Gastroesophageal sphincter (tissue), 4 donors: ENCODE results near the gene ATXN7. TPM values are rescaled to one million over a fixed set of nuclear protein-coding genes. Genes with fewer than 3 reads are reported as not detected.
A peak's percentile ranks its signal among the peaks of the same experiment; 100 is the strongest.

Experiments used
- ATAC-seq: fragments of 150-250 bp; one replicate; pipeline ENCODE4 v1.9.1; 2016; ENCODE audit warnings: mild to moderate bottlenecking, moderate library complexity
- H3K27ac ChIP-seq, 4 donors: fragments of 200-600 bp; sonication (generic) in 3 of 4; 1 replicate in 3 of 4; 2 replicates in 1 of 4; pipeline ENCODE4 v1.5.1; 2016 to 2019
- H3K27me3 ChIP-seq: fragments of 200-600 bp; sonication (generic); one replicate; pipeline ENCODE4 v1.5.1; 2019
- H3K36me3 ChIP-seq, 2 donors: fragments of 200-600 bp; sonication (generic); one replicate each; pipeline ENCODE4 v1.5.1; 2019; ENCODE audit warnings: control low read depth in 1 of 2
- H3K4me1 ChIP-seq, 3 donors: fragments of 200-600 bp; sonication (generic); 1 replicate in 2 of 3; 2 replicates in 1 of 3; pipeline ENCODE4 v1.5.1; 2016 to 2019; ENCODE audit warnings: control low read depth in 2 of 3
- H3K4me3 ChIP-seq, 2 donors: fragments of 200-600 bp; sonication (generic); one replicate each; pipeline ENCODE4 v1.5.1; 2019; ENCODE audit warnings: mild to moderate bottlenecking in 1 of 2, moderate library complexity in 1 of 2
- H3K9me3 ChIP-seq, 3 donors: fragments of 200-600 bp; sonication (generic); one replicate each; pipeline ENCODE4 v1.5.1; 2017 to 2019; ENCODE audit warnings: control low read depth in 2 of 3
- EP300 ChIP-seq: sonication (generic); formaldehyde crosslinking; IDR thresholded peaks from one replicate; pipeline ENCODE4 v1.6.1; 2017; ENCODE audit warnings: antibody characterized with exemption, mild to moderate bottlenecking
- POLR2A ChIP-seq, 2 donors: fragments of 450-650 bp; IDR thresholded peaks; one replicate each; pipeline ENCODE4 v1.6.1; 2017; ENCODE audit warnings: antibody characterized with exemption in 2 of 2, mild to moderate bottlenecking in 2 of 2, moderate library complexity in 1 of 2
- POLR2AphosphoS5 ChIP-seq: sonication (generic); formaldehyde crosslinking; IDR thresholded peaks from one replicate; pipeline ENCODE4 v1.6.1; 2017; ENCODE audit warnings: antibody characterized with exemption
- WGBS, 2 donors: methylation state at CpG; one replicate each; pipeline ENCODE4 v1.1.5; 2018; ENCODE audit warnings: low coverage in 1 of 2; 5-methylcytosine and 5-hydroxymethylcytosine counted together
- total RNA-seq, 4 donors: library from RNA; depleted of rRNA; stranded (reverse); fragments of >200 nt; gene quantifications; one replicate each; pipeline ENCODE4 v1.1.0, GENCODE V29; 2016
- TF ChIP-seq, protein P1 (sequence below), 4 experiments: fragments of 200-600 bp in 2 of 4; fragments of 450-650 bp in 2 of 4; sonication (generic) in 1 of 4; IDR thresholded peaks; one replicate each; pipeline ENCODE4 v1.5.1; 2017 to 2019; ENCODE audit warnings: antibody characterized with exemption in 4 of 4, mild to moderate bottlenecking in 2 of 4, moderate library complexity in 2 of 4

ATXN7 gene
- total RNA-seq, 4 donors from 2014 or later: 15.5 to 36.3 (median 19.8) TPM

DNA sequence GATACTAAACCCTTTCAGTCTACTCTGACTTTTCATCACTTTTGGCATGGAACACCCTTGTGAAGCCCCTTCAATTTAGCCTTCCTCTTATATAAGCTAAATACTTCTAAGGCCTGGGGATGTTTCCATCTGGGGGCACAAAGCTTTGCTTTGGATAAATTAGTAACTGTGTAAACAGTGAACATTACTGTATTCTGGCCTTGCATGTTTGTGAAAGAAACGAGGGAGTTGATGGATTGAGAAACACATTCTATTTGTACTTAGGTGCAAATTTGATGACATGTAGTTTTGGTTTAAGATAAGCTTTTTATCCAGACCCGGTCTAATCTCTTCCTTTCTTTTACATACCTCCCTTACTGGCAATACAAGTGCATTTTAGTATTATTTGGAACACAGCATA, 139.9 kb downstream of the ATXN7 start:
- Histone ChIP-seq H3K9me3 (no peaks in the 10 kb centered on the region), H3K27ac (no peak overlapping the region), H3K36me3 (peaks cover 0 to 83% of the 10 kb centered on the region in 2 donors), H3K4me1 (peaks cover 0 to 36% (median 0%) of the 10 kb centered on the region in 3 donors), H3K4me3 (no peak overlapping the region), H3K27me3 (no peaks in the 10 kb centered on the region)
- WGBS, 2 donors: 55 to 57% methylated on average over 2 of the region's 2 CpGs
- no peak for ATAC-seq
- TF ChIP-seq, protein P1, sequence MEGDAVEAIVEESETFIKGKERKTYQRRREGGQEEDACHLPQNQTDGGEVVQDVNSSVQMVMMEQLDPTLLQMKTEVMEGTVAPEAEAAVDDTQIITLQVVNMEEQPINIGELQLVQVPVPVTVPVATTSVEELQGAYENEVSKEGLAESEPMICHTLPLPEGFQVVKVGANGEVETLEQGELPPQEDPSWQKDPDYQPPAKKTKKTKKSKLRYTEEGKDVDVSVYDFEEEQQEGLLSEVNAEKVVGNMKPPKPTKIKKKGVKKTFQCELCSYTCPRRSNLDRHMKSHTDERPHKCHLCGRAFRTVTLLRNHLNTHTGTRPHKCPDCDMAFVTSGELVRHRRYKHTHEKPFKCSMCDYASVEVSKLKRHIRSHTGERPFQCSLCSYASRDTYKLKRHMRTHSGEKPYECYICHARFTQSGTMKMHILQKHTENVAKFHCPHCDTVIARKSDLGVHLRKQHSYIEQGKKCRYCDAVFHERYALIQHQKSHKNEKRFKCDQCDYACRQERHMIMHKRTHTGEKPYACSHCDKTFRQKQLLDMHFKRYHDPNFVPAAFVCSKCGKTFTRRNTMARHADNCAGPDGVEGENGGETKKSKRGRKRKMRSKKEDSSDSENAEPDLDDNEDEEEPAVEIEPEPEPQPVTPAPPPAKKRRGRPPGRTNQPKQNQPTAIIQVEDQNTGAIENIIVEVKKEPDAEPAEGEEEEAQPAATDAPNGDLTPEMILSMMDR (IDR thresholded peaks at IDR 0.05): no peak
- TF ChIP-seq POLR2AphosphoS5: no peak
- TF ChIP-seq POLR2A (IDR thresholded peaks at IDR 0.05): no peak
- no peak for TF ChIP-seq EP300

DNA sequence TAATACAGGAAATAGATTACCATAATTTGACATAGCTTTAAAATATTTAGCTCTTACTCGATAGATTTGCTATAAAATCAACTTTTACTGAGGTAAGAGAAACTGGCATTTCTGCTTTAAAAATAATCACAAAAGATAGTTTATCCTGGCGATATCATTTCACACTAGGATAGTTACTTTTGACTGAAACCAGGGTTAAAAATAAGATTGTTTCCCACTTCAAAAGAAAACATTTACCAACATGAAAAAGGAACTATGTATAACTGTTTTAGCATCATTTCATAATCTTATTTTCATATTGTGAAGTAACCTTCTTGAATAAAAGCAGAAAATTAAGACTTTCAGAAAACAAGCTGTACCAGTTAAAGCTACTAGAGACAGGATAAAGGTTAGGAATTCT, 144.3 kb downstream of the ATXN7 start:
- ATAC-seq: no peak
- Histone ChIP-seq H3K9me3 (no peaks in the 10 kb centered on the region), H3K27ac (peak overlapping the region in 2 of 4 donors; percentile 43 to 48), H3K4me3 (no peak overlapping the region), H3K27me3 (no peaks in the 10 kb centered on the region), H3K36me3 (peaks cover 4 to 93% of the 10 kb centered on the region in 2 donors), H3K4me1 (peaks cover 0 to 41% (median 0%) of the 10 kb centered on the region in 3 donors)
- WGBS, 2 donors: 67 to 74% methylated on average over 2 of the region's 2 CpGs
- no peak for TF ChIP-seq POLR2AphosphoS5
- no peak for TF ChIP-seq POLR2A (IDR thresholded peaks at IDR 0.05)
- TF ChIP-seq, protein P1 (IDR thresholded peaks at IDR 0.05): no peak
- TF ChIP-seq EP300: no peak

DNA sequence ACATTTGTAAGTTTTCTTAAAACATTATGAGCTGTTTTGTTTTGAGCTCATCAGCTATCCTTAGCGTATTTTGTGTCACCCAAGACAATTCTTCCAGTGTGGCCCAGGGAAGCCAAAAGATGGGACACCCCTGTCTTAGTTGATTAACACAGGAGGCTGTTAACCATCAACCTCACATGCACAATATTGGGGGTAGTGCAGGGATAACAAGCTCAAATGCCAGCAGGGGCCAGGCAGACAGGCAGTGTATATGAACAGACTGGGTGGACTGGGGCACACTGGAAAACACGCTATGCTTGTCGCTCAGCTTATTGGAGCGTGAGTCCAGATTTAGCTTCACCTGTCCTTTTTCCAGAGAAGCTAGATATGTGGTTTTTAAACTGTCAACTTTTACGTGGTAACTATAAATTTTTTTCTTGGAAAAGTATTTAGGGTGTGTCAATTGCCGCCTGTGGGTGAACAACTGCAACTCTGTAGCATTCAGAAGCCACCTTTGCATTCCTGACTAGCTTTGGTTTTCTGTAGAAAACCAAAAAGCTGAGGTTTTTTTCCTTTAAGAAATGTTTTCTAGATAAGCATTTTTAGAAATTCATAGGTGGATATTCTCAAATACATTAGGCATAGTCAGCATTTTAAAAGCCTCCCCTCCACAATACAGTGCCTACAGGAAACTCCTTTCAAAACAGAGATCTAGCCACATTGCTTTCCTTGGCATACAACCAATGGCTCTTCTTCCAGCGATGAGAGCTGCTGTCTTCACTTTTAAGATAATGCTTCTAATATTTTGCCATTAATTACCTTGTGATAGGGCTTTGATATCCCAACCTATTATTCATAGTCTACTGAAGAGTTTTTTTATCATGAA, 145.1 kb downstream of the ATXN7 start:
- Histone ChIP-seq H3K27me3 (no peaks in the 10 kb centered on the region), H3K4me3 (no peak overlapping the region), H3K4me1 (peaks cover 0 to 41% (median 0%) of the 10 kb centered on the region in 3 donors), H3K27ac (peak overlapping the region; percentile 39 to 63 (median 46)), H3K36me3 (peaks cover 4 to 99% of the 10 kb centered on the region in 2 donors), H3K9me3 (no peaks in the 10 kb centered on the region)
- no peak for TF ChIP-seq EP300
- TF ChIP-seq POLR2A (IDR thresholded peaks at IDR 0.05): no peak
- TF ChIP-seq POLR2AphosphoS5: no peak
- TF ChIP-seq, protein P1 (IDR thresholded peaks at IDR 0.05): no peak
- WGBS, 2 donors: 62 to 79% methylated on average over 5 to 7 of the region's 7 CpGs
- ATAC-seq: no peak

- Histone ChIP-seq H3K36me3 (peaks cover 4 to 99% of the 10 kb centered on the region in 2 donors), H3K4me1 (peaks cover 0 to 41% (median 0%) of the 10 kb centered on the region in 3 donors), H3K27ac (peak overlapping the region; percentile 40 to 63 (median 48)), H3K9me3 (no peaks in the 10 kb centered on the region), H3K4me3 (no peak overlapping the region), H3K27me3 (no peaks in the 10 kb centered on the region)
- ATAC-seq: no peak
- WGBS, 2 donors: 53 to 61% methylated on average over 4 to 7 of the region's 7 CpGs
- TF ChIP-seq POLR2AphosphoS5: no peak
- no peak for TF ChIP-seq EP300
- no peak for TF ChIP-seq POLR2A (IDR thresholded peaks at IDR 0.05)
- TF ChIP-seq, protein P1 (IDR thresholded peaks at IDR 0.05): no peak
Measured at GRCh38 chr3:64009528-64009927, 145.9 kb downstream of the ATXN7 start.

- H3K9me3 ChIP-seq: no peaks in the 10 kb centered on the region
- WGBS, 2 donors: 67 to 80% methylated on average over 5 of the region's 5 CpGs
- H3K27me3 ChIP-seq: no peaks in the 10 kb centered on the region
- no peak overlapping the region for H3K4me3 ChIP-seq
- TF ChIP-seq EP300: no peak
- no peak for TF ChIP-seq POLR2AphosphoS5
- TF ChIP-seq, protein P1 (IDR thresholded peaks at IDR 0.05): no peak
- TF ChIP-seq POLR2A (IDR thresholded peaks at IDR 0.05): no peak
- peak overlapping the region; percentile 40 to 63 (median 48) for H3K27ac ChIP-seq
- H3K4me1 ChIP-seq: peaks cover 0 to 41% (median 0%) of the 10 kb centered on the region in 3 donors
- no peak for ATAC-seq
- peaks cover 4 to 100% of the 10 kb centered on the region in 2 donors for H3K36me3 ChIP-seq
Measured at GRCh38 chr3:64010199-64010598, 146.5 kb downstream of the ATXN7 start.
